Activated CD4-positive, alpha-beta T cell treated with anti-CD3 and anti-CD28 coated beads for 4 hours (primary cell): ENCODE data around the gene SERHL2.
"Not testable (repeated sequence)": the region's sequence is repeated elsewhere in the genome, so short reads cannot be mapped to it uniquely, and the experiment has no call there.

Experiments
- DNase-seq, 2 donors: peaks; one replicate each; pipeline ENCODE4 v3.0.0-alpha.2; 2020

Gene SERHL2

GRCh38 chr22:42553475-42554361, at the start of gene SERHL2:
Gene SERHL2 (plus strand): TSS chr22:42553956. CDS start chr22:42554021, 65 bp downstream.
- peak; percentile 73 to 89 for DNase-seq

GRCh38 chr22:42508327-42508974, 45.3 kb upstream of the SERHL2 start:
- DNase-seq: not testable (repeated sequence)

- not testable (repeated sequence) for DNase-seq
Measured at GRCh38 chr22:42508975-42509364, 44.8 kb upstream of the SERHL2 start.

- no peak for DNase-seq
Measured at GRCh38 chr22:42509548-42509947, 44.2 kb upstream of the SERHL2 start.

GRCh38 chr22:42511401-42511891, 42.3 kb upstream of the SERHL2 start:
- DNase-seq: no peak

- DNase-seq: not testable (repeated sequence)
Measured at GRCh38 chr22:42512273-42512990, 41.3 kb upstream of the SERHL2 start.

GRCh38 chr22:42514331-42514730, 39.4 kb upstream of the SERHL2 start:
- not testable (repeated sequence) for DNase-seq

GRCh38 chr22:42515304-42515703, 38.5 kb upstream of the SERHL2 start:
- not testable (repeated sequence) for DNase-seq

GRCh38 chr22:42515896-42516295, 37.9 kb upstream of the SERHL2 start:
- no peak for DNase-seq

- not testable (repeated sequence) for DNase-seq
Measured at GRCh38 chr22:42517103-42517502, 36.7 kb upstream of the SERHL2 start.

GRCh38 chr22:42518638-42519524, 34.9 kb upstream of the SERHL2 start:
- DNase-seq: not testable (repeated sequence)

- DNase-seq: peak; percentile 81 to 90
Measured at GRCh38 chr22:42519525-42520401, 34.0 kb upstream of the SERHL2 start, which contains the start of gene RRP7A. Gene RRP7A (minus strand): TSS chr22:42519796. CDS start chr22:42519786, 10 bp downstream.

- DNase-seq: no peak
Measured at GRCh38 chr22:42521228-42521546, 32.6 kb upstream of the SERHL2 start.

GRCh38 chr22:42522546-42522945, 31.2 kb upstream of the SERHL2 start:
- no peak for DNase-seq

GRCh38 chr22:42528591-42529307, 25.0 kb upstream of the SERHL2 start:
- DNase-seq: no peak

- not testable (repeated sequence) for DNase-seq
Measured at GRCh38 chr22:42529435-42529834, 24.3 kb upstream of the SERHL2 start.

GRCh38 chr22:42531401-42532084, 22.2 kb upstream of the SERHL2 start:
- not testable (repeated sequence) for DNase-seq

GRCh38 chr22:42533638-42533977, 20.1 kb upstream of the SERHL2 start:
- no peak for DNase-seq

GRCh38 chr22:42535082-42535731, 18.5 kb upstream of the SERHL2 start:
- DNase-seq: not testable (repeated sequence)
